CD4-positive, alpha-beta T cell treated with Interleukin-15 for 1 hour (primary cell): ENCODE results near the gene HABP4.

Source experiments
- DNase-seq: peaks from one replicate; pipeline ENCODE4 v3.0.0-alpha.2; 2020

HABP4 gene, protein sequence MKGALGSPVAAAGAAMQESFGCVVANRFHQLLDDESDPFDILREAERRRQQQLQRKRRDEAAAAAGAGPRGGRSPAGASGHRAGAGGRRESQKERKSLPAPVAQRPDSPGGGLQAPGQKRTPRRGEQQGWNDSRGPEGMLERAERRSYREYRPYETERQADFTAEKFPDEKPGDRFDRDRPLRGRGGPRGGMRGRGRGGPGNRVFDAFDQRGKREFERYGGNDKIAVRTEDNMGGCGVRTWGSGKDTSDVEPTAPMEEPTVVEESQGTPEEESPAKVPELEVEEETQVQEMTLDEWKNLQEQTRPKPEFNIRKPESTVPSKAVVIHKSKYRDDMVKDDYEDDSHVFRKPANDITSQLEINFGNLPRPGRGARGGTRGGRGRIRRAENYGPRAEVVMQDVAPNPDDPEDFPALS

DNA sequence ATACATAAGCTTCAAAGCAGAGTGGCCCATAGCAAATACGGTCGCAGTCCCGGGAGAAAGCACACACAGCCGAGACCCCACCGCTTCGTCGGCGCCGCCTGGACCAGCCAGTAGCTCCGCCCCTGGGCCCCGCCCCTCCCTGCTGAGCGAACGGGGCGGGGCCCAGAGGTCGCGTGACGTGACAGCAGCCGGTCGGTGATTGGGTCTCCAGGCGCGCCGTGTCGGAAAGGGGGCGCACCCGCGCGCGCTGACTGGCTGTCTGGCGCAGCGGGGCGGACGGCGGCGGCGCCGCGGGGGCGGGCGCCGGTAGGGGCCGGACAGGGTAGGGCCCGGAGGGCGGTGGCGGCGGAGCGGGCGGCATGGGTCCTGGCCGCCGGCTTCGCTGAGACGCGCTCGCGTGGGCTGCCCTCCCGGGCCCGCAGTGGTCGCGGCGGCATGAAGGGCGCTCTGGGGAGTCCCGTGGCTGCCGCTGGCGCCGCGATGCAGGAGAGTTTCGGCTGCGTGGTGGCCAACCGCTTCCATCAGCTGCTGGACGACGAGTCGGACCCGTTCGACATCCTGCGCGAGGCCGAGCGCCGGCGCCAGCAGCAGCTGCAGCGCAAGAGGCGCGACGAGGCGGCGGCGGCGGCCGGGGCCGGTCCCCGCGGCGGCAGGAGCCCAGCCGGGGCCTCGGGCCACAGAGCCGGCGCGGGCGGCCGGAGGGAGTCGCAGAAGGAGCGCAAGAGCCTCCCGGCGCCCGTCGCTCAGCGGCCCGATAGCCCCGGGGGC, at the start of gene HABP4:
Gene HABP4 (plus strand): TSS at position 325 of the 768 bp plus-strand sequence. CDS start 111 bp downstream, at position 436.
- peak; percentile 94 for DNase-seq

DNA sequence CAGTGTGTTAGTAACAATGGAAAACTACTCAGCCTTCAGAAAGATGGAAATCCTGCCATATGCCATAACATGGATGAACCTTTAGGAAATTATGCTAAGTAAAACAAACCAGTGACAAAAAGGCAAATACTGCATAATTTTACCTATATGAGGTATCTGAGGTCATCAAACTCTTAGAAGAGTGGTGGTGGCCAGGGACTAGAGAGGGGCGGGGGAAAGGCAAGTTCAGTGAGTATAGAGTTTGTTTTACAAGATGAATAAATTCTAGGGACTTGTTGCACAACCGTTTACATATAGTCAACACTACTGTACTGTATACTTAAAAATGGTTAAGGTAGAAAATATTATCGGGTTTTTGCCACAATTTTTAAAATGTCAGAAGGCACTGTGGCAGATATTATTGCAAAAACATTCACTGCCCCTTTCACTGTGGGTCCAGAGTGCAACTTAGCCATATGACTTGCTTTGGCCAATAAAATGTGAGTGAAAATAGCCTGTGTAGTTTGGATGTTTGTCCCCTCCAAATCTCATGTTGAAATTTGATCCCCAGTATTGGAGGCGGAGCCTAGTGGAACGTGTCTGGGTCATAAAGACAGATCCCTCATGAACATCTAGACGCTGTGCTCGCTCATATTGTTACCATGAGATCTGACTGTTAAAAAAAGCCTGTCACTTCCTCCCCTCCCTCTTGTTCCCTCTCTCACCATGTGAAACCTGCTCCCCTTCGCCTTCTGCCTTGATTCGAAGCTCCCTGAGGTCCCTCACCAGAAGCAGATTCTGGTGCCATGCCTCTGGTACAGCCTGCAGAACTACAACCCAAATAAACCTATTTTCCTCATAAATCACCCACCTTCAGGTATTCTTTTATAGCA, 41.3 kb upstream of the HABP4 start:
- DNase-seq = no peak

DNA sequence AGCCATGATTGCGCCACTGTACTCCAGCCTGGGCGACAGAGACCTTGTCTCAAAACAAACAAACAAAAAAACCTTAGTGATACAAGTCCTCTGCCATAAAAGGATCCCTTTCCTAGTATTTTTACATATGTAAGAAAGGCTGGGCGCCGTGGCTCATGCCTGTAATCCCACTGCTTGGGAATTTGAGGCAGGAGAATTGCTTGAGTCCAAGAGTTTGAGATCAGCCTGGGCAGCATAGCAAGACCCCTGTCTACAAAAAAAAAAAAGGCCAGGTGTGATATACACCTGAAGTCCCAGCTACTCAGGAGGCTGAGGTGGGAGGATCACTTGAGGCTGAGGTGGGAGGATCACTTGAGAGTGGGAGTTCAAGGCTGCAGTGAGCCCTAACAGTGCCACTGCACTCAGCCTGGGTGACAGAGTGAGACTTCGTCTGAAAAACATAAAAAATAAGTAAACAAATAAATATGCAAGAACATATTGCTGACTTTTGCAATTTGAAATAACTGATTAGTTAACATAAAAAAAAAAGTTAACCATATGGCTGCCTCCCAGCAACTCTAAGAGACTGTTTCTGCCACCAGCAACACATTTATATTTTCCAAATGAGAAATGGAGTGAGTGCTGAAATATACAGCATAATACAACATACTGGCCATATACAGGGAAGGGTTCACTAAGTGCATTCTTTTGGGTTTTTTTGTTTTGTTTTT, 38.7 kb upstream of the HABP4 start:
- no peak for DNase-seq

DNA sequence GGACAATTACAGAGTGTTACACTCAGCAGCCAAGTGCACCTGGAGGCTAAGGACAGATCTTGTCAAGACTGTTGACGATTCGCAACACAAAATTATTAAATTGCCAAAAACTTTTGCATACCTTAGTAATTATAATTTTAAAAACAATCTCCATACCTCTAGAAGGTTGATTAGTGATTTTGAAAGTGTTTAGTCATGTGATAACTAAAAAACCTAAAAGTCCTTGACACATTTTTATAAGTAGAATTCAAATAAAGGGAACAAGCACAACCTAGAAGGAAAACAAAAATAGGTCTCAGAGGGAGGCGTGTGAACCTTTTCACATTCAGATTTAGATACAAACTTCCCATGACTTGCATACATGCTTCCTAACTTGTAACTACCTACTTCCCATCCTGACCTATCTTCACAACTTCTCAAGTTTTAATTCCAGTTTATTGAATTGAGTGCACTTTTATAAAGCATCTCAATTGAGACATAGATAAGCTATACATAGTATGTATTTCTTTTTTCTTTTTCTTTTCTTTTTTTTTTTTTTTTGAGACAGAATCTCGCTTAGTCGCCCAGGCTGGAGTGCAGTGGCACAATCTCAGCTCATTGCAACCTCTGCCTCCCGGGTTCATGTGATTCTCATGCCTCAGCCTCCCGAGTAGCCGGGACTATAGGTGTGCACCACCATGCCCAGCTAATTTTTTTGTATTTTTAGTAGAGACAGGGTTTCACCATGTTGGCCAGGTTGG, 37.6 kb upstream of the HABP4 start:
- DNase-seq = no peak

DNA sequence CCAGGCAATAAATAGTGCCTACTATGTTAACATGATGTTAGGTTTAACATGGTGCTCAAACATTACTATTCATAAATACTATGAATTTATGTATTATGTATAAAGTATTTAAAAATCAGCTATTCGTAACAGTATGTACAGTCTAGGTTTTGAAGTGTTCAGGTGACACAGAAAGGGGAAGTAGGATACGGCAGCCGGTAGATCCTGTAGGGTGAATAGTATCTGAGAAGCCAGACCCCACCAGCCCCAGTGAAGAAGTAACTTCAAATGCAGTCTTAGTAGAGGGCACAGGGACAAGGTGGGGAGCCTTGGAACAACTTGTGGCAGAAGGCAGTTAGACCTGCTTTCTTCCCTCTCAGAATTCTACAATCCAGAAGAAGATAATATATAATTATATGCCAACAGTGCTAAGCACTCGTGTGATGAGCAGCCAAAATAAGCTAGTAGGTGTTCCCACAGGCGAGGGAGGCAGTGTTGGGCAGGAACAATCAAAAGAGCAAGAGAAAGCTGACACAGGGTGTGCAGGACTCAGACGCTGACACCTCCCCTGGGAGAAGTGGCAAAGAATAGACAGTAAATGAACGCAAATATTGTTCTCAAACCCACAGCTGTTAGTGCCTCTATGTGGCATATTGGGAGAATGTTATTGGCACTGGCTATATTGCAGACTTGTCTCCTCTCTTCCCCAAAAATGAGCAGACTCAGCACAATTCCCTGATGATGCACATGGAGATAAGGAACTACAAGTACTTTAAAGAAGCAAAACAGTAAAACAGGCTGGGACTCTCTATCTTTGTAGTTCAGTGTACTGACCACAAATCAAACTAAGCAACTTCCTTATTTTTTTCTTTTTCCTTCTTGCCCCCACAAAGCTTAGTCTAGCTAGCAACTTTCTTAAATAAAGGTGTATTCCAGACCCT, 36.4 kb upstream of the HABP4 start:
- DNase-seq = no peak

DNA sequence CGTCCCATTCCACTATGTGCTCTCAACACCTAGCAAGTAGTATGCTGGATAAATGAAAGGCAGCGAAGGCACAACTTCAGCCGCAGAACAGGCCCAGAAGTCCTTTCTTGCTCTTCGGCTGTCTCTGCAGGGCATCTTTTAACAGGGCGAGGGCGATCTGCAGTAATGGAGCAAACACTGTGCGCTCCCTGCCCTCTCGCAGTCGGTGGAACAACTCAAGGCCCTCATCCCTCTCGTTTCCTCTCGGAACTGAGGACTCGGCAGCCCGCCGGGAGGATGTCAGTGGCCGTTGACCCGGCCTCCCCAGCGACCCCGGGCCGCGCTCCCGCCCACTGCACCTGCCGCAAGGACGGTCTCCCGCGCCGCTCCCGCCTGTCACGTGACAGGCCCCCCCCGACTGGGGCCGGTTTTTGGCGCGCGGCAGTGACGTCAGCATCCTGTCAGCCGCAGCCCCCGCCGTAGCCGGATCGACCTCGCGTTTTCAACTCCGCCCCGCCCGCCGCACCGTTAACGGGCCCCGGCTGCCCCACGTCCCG, 32.9 kb upstream of the HABP4 start:
- DNase-seq = peak; percentile 89

DNA sequence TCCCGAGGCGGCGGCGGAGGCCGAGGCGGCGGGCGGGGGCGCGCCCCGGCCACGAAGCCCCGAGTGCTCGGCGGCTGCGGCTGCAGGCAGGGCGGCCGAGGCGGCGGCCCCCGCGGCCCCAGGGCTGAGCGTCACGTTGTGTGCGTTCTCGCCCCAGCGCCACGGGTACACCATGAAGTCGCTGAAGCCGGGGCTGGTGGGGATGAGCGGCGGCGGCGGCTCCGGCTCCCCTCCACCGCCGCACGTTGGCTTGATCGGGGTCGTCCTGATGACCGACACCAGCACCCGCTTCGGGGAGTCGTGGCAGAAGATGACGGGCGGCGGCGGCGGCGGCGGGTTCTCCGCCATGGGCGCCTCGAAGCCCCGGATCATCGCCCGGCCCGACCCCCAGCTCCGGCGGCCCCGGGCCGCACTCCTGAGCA, 32.3 kb upstream of the HABP4 start:
- DNase-seq = peak; percentile 24

DNA sequence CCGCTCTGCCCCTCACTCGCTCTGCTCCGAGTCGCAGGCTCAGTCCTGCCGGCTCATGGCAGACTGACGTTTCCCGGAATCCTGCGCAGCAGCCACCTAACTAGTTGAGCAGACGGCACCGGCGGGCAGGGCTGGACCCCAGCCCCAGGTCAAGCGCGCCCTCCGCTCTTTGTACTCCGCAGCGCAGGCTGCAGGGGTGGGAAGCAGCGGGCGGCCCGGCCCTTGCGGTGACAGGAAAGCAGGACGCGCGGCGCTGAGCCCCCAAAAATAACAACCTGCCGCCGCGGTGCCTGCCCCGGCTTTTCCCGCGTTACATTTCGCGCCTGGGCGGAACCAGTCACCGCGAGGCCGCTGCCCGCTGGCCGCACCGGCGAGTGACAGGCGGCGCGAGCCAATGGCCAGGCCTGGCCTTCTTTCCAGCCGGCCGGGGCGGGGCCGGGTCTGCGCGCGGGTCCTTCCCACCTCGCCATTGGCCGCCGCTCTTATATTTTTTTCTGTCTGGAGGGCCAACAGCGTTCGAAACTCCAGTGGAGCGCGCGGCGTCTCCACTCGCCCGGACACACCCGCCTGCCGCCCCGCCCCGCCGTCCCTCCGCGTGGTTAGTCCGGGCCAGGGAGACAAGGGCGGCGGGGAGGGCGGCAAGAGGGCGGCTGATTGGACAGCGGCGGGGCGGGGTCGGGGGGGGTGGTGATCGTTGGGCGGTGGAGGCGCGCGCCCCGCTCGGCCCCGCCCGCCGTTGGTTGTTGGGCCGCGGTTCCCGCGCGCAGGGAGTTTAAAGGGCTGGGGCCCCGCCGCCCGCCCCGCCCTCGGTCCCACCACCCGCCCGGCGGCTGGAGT, 31.7 kb upstream of the HABP4 start, which contains the start of gene ZNF367:
Gene ZNF367 (minus strand): TSS at position 288 of the 837 bp plus-strand sequence. CDS start 338 bp downstream, outside the sequence.
- peak; percentile 95 for DNase-seq

DNA sequence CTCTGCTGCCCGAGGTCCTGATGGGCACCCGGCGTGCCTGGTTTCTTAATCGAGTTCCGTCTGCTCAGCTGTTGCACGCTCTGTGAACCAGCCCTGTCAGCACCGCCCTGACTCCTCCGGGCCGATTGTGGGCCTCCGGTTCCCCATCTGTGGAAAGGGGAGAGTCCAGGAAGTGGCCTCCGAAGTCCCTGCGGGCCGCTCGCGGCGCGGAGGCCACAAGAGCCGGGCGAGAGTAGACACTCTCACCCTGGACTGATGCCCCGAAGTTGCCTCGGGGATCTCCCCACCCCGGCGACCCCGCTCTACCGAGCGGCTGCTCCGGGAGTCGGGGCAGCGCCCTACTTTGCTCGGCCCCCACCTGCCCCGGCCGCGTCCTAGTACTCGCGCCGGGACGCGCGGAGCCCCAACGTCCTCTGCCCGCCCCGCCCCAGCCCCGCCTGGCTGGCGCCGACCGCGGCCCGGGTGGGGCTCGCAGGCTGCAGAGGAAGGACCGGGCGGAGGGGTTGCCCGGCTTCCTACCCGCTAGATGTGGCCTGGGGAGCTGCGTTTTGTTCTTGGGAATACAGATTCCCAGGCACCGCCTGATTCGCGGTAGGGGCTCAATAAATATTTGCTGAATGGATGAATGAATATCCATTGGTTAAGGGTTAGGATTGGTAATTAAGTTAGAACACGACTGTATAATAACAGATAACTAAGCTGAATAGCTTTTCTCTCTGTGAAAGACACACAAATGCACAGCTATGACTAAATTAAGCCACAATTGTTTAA, 30.9 kb upstream of the HABP4 start:
- DNase-seq = peak; percentile 69

DNA sequence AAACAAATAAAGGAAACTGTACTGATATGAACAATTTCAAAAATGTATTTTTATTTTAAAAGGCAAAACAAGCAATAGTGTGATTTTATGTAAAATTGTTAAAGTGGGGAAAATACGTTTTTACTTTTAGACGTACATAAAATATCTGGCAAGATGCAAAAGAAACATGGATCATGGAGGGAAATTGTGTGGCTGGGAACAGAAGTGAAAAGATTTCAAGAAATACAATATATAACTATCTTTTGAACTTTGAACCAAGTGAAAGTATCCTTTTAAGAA, 30.3 kb upstream of the HABP4 start:
- DNase-seq = no peak

DNA sequence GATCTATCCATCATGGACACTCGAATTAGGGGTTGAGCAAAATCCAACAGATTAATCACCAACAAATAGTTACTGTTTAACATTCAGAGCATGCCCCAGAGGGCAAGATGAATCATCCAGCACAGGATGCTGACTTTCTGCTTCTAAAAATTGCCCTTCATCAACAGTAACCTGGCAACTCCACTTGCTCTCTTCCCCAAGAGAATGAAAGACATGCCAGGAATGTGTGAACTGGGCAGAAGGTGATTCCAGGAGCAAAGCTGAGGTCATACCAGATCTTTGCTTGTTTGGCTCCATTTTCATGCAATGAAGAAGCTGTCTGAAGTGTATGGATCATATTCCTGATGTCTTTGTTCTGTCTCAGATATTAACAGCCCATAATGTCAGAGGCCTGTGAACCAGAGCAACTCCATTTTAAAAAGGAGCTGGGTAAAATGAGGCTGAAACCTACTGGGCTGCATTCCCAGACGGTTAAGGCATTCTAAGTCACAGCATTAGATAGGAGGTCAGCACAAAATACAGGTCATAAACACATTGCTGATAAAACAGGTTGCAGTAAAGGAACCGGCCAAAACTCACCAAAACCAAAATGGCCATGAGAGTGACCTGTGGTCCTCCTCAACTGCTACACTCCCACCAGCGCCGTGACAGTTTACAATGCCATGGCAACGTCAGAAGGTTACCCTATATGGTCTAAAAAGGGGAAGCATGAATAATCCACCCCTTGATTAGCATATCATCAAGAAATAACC, 29.3 kb upstream of the HABP4 start:
- DNase-seq = peak; percentile 39

DNA sequence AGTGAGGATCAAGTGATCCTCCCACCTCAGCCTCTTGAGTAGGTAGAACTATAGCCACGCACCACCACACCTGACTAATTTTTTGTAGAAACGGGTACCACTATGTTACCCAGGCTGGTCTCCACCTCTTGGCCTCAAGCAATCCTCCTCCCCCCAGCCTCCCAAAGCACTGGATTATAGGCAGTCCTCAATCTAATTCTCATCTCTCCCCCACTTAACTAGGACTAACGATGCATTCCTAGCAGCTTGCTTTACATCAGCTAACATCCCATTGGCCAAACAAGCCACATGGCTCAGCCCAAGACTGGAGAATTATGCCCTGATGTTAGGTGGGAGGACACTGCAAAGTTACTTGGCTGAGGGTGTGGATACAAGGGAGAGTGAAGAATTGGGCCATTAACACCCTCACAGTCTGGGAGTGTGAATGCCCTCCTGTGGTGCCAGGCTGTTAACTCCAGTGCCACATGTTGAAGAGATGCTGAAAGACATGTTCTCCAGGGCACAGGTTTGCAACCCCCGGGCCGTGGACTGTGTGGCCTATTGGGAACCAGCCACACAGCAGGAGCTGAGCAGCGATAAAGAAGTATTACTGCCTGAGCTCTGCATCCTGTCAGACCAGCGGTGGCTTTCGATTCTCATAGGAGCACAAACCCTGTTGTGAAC, 26.5 kb upstream of the HABP4 start:
- no peak for DNase-seq

DNA sequence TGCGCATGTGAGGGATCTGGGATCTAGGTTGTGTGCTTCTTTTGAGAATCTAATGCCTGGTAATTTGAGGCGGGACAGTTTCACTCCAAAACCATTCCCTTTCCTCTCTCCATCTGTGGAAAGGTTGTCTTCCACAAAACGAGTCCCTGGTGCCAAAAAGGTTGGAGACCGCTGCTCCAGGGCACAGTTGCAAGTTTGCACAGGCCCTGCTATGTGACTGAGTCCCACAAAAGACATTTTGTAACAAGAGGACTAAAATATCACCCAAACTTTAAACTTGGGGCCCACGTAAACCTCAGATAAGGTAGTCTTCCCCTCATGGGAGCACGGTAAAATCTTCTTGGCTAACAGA, 26.0 kb upstream of the HABP4 start:
- no peak for DNase-seq

DNA sequence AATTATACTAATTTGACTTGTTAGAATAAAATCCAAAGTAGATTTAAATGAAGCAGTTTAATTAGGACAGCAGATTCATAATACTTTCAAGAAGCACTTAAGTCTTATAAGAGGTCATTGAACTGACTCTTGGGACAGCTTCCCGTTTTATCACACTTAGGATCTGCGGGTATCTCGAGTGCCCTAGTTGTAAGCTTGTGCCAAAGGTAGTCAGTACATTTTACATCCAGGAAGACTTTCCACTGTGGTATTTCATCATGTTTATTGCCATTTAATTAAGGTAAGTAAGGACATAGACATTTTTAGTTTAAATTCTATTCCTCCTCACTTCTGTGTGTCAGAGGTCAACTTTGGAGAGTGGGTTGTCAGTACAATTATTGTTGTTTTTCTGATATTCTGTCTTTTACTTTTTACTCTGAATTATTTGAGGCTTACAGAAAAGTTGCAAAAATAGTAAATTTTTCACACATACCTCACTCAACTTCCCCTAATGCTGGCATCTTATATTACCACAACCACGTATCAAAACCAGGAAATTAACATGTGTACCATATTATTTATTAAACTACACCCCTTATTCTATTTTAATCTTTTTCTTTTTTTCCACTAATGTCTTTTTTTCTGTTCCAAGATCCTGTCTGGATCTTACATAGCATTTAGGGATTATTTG, 24.3 kb upstream of the HABP4 start:
- DNase-seq = no peak

DNA sequence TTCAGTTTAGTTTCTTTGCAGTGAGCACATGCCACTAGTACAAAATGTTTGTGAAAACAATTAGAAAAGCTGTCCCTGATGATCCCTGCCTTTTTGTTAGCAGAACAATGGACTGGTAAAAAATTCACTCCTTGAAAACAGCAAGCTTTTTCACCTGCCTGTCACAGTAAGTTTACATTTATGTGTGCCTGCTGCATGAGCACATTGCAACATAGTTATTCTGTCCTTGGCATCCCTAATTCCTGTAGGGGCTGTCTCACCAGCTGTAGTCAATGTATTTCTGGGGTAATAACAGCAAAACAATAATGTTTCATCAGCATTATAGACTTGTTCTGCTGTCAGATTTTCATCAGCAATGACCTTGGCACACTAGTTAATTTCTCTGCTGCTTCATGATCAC, 20.2 kb upstream of the HABP4 start:
- no peak for DNase-seq

DNA sequence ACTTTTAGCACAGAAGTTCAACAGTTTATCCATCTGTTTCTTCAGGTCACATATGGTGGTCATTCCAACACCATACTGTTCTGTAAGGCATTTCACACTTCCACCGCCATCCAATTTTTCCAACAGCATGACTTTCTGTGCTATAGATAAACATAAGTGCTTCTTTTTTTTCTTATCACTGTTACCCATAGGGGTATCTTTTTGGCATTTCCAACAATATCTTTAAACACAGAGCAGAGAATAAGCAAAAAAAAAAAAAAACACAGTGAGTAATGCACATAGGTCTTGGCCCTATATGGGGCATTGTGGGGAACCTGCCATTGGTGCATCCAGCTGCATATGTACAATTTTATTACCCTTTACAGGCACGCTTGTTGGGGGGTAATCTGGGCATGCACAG, 19.6 kb upstream of the HABP4 start:
- no peak for DNase-seq

DNA sequence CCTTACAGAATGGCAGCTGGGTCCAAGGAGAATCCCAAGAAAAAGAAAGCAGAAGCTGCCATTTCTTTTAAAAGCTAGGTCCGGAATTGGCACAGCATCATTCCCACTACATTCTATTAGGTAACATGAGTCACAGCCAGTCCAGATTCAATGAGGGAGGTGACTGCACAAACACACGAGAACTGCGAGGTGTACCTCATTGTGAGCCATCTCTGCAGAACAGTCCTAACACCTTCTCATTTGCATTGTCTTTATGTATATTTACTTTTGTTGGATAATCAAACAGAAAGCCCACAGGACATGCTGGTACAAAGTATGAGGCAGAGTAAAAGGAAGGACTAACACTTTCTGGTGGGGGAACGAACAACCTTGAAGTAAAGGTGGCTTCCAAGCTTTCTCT, 14.6 kb upstream of the HABP4 start:
- no peak for DNase-seq
